Mesothelial cell of epicardium (in vitro differentiated cells): Measurements from ENCODE around the gene MAEL. TPM values are rescaled to one million over a fixed set of nuclear protein-coding genes. Genes with fewer than 3 reads are reported as not detected.

Experiments used
- DNase-seq, 2 experiments: peaks; one replicate each; pipeline ENCODE4 v3.0.0; 2021; ENCODE audit warnings: low spot score in 2 of 2; ENCODE audit not compliant: unreplicated experiment in 2 of 2
- H3K27ac Mint-ChIP-seq: 2 replicates; pipeline ENCODE4 v1.8.0; 2021; ENCODE audit warnings: mixed read lengths
- H3K27me3 Mint-ChIP-seq: 2 replicates; pipeline ENCODE4 v1.8.0; 2021; ENCODE audit warnings: low read depth, mixed read lengths
- H3K36me3 Mint-ChIP-seq: 2 replicates; pipeline ENCODE4 v1.8.0; 2021; ENCODE audit warnings: mixed read lengths
- H3K4me1 Mint-ChIP-seq: 2 replicates; pipeline ENCODE4 v1.8.0; 2021; ENCODE audit warnings: mixed read lengths
- H3K4me3 Mint-ChIP-seq: 2 replicates; pipeline ENCODE4 v1.8.0; 2021; ENCODE audit warnings: mild to moderate bottlenecking, moderate library complexity, mixed read lengths
- H3K9me3 Mint-ChIP-seq: 2 replicates; pipeline ENCODE4 v1.8.0; 2021; ENCODE audit warnings: mixed read lengths
- CTCF ChIP-seq: fragments of 200-600 bp; sonication (generic); IDR thresholded peaks from one replicate; pipeline ENCODE4 v1.5.0; 2021; ENCODE audit warnings: antibody characterized with exemption; ENCODE audit not compliant: unreplicated experiment
- total RNA-seq: library from RNA; stranded (reverse); gene quantifications from 3 replicates; pipeline ENCODE4 v1.2.1, GENCODE V29; 2021

The MAEL gene
- total RNA-seq: not detected in 3 replicates

- peaks cover 37% of the 10 kb centered on the region for H3K27me3 Mint-ChIP-seq
- no peaks in the 10 kb centered on the region for H3K9me3 Mint-ChIP-seq
- no peak for TF ChIP-seq CTCF
- H3K36me3 Mint-ChIP-seq: no peaks in the 10 kb centered on the region
- no peak for DNase-seq
- H3K4me3 Mint-ChIP-seq: no peak within 1 kb of the TSS
- H3K4me1 Mint-ChIP-seq: no peaks in the 10 kb centered on the region
- no peak within 1 kb of the TSS for H3K27ac Mint-ChIP-seq
Measured at GRCh38 chr1:166988974-166989515, at the start of gene MAEL. TSS of gene MAEL (plus strand) at chr1:166989280. CDS start at chr1:166989353, 73 bp downstream.

- Mint-ChIP-seq H3K4me3 (no peak overlapping the region), H3K9me3 (no peaks in the 10 kb centered on the region), H3K4me1 (peaks cover 6% of the 10 kb centered on the region), H3K27ac (no peak overlapping the region), H3K27me3 (peaks cover 33% of the 10 kb centered on the region), H3K36me3 (no peaks in the 10 kb centered on the region)
- DNase-seq: no peak
- TF ChIP-seq CTCF: no peak
Measured at GRCh38 chr1:166939741-166940375, 49.2 kb upstream of the MAEL start.

- H3K27me3 Mint-ChIP-seq: peaks cover 33% of the 10 kb centered on the region
- DNase-seq: no peak
- H3K4me1 Mint-ChIP-seq: peaks cover 31% of the 10 kb centered on the region
- H3K4me3 Mint-ChIP-seq: no peak overlapping the region
- no peaks in the 10 kb centered on the region for H3K9me3 Mint-ChIP-seq
- no peaks in the 10 kb centered on the region for H3K36me3 Mint-ChIP-seq
- TF ChIP-seq CTCF: no peak
- no peak overlapping the region for H3K27ac Mint-ChIP-seq
Measured at GRCh38 chr1:166944186-166944967, 44.7 kb upstream of the MAEL start.

GRCh38 chr1:166947398-166948043, 41.6 kb upstream of the MAEL start:
- no peak for TF ChIP-seq CTCF
- Mint-ChIP-seq H3K9me3 (no peaks in the 10 kb centered on the region), H3K4me3 (peak overlapping the region; percentile 63), H3K27ac (no peak overlapping the region), H3K27me3 (peaks cover 38% of the 10 kb centered on the region), H3K4me1 (peaks cover 35% of the 10 kb centered on the region), H3K36me3 (no peaks in the 10 kb centered on the region)
- peak; percentile 66 to 76 for DNase-seq

GRCh38 chr1:166948856-166949350, 40.2 kb upstream of the MAEL start:
- no peak for DNase-seq
- Mint-ChIP-seq H3K36me3 (no peaks in the 10 kb centered on the region), H3K4me1 (peaks cover 36% of the 10 kb centered on the region), H3K27me3 (peaks cover 45% of the 10 kb centered on the region), H3K9me3 (peaks cover 5% of the 10 kb centered on the region), H3K27ac (no peak overlapping the region), H3K4me3 (no peak overlapping the region)
- no peak for TF ChIP-seq CTCF
